GM18519 (cell line): ENCODE measurements around the gene FBXW7.

ENCODE experiments used
- ATAC-seq: cut with Tn5 transposase; IDR thresholded peaks from one replicate; pipeline ENCODE4 v1.9.1; 2021; ENCODE audit warnings: mild to moderate bottlenecking, moderate library complexity; ENCODE audit not compliant: unreplicated experiment, low FRiP score

FBXW7 gene

DNA sequence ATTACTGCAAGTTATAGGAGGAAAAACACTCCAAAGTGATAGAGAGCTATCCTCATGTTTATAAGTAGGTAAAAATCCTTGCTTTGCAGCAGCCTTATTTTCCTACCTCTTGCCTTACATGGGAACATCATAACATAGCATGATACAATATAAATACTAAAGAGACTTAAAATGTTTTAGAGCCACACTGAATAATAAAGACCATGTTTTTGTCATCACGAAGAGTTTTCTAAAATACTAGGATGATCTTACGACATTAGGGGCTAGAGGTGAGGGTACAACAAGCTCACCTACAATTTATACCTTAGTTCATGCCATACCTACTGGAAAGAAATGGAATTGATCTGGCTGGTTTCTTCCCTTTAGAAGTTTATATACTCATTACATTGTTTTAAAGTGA, 184.8 kb downstream of the FBXW7 start:
- no peak for ATAC-seq

DNA sequence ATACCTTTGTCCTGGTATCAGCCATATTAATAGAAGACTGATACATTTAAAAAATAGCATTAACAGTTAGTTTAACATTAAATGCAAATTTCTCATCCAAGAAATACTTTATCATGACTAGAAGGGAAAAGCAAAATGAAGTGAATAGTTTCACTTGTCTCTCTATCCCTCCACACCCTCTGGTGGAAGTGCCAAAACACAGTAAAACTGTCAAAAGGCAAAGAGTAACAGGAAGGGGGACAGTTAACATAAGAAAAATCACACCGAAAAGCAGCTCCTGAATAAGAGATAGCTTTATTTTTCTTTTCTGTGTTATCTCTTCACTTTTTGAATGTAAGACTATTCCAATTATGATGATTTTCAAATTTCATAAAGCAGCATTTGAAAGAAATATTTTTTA, 187.2 kb downstream of the FBXW7 start:
- ATAC-seq = no peak

DNA sequence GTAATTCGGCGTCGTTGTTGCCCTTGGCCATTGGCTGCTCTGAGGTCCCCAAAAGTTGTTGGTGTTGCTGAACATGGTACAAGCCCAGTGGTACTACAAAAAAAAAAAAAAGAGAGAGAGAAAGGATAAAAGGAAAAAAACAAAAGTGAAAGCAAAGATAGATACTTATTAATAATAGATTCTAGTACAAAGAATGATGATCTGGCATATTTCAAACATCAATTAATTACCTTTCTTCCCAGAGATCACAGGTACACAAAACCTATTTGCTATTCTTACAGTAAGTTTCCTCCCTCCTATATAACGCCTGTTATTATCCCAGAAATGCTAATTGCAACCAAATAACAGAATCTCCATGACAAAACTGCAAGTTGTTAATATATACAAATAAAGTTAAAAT, 188.9 kb downstream of the FBXW7 start:
- no peak for ATAC-seq

DNA sequence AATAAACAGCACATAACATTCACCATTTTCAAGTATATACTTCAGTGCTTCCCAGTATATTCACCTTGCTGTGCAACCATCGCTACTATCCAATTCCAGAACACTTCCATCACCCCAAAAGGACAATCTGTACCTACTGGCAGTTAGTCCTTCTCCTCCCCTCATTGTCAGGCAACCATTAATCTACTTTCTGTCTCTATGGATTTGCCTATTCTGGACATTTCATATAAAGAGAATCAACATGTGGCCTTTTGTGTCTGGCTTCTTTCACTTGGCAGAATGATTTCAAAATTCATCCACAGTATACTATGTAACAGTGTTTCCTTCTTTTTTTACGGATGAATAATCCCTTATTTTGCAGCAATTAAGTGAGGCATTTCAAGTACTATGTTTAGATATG, 189.4 kb downstream of the FBXW7 start:
- ATAC-seq = no peak

DNA sequence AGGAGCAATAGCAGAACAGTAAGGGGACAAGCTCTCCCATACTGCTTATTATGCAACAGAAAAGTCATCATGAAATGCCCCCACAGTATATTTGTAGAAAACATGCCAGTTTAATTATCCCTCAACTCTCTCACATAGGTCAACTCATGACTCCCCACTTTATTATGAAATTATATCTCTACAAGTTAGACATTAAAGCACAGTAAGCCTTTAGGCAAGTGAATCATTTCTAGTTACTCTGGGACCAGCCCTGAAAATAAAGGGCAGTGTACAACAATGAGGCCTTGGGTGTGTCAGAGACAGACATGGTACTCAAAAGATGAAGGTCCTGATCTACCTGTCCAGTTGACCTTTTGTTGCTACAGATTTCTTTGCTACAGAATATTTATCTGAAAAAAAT, 191.9 kb downstream of the FBXW7 start:
- ATAC-seq = no peak

DNA sequence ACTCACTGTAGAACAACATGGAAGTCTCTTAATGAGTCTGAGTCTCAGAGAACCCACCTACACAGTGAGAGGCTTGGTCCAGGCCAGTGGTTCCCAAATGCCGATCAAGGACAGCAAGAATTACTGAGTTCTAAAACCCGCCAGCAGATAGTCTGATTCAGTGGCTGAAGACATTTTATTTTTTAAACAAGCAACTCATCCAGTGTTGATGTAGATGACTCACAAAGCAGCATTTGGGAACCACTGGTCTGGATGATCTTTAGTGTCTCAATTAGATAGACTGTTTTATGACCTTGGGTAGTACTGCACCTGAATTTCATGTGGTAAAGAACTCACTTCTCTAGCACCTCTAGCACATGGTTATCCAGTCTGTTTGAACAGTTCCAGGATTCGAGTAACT, 193.6 kb downstream of the FBXW7 start:
- ATAC-seq = no peak

DNA sequence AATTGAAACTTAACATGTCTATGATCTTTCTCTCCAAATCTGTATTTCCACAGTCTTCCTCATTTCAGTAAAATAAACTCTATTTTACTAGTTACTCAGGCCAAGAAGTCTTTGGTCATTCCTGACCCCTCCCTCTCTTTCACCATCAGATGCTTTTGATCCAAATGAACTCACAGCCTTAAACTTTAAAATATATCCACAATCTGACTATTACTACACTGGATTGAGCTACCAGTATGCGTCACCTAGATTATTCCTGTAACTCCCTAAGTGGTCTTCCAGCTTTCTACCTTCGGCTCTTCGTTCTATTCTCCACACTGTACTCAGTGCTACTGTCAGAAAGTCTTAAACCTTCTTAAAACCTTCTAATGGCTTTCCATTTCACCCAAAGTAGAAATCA, 195.1 kb downstream of the FBXW7 start:
- ATAC-seq = no peak

DNA sequence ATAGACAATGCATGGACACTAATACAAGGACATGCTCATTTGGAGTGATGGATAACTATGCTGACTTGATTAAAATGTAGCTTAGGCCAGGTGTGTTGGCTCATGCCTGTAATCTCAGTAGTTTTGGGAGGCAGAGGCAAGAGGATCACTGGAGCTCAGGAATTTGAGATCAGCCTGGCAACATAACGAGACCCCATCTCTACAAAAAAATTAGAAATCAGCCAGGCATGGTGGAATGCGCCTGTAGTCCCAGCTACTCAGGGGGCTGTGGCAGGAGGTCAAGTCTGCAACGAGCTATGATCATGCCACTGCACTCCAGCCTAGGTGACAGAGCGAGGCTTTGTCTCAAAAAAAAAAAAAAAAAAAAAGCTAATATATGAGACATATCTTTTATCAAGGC, 196.3 kb downstream of the FBXW7 start:
- no peak for ATAC-seq

DNA sequence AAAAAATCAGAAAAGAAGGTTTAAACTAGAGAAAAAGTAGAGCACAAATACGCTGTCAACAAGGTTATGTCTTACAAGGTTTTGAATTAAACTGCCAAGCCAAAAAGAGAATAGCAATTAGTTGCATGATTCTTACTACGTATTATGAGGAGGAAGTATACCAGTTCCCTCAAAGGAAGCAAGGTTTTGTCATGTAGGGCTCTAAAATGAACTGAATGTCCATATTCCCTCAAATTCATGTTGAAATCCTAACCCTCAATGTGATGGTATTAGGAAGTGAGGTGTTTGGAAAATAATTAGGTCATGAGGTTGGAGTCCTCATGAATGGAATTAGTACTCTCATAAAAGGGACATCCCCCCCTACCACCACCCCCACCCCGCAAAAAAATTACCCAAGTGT, 201.0 kb downstream of the FBXW7 start:
- ATAC-seq = no peak

DNA sequence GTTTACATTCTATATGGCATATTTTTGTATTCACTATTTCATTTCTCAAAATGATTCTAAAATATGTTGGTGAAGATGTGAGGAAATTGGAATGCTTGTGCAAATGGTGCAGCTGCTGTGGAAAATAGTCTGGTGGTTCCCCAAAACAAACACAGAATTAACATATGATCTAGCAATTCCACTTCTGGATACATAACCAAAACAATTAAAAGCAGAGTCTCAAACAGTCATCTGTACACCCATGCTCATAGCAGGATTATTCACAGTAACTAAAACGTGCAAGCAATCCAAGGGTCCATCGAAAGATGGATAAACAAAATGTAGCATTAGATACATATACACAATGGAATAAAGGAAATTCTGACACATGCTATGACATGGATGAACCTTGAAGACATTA, 204.8 kb downstream of the FBXW7 start:
- no peak for ATAC-seq

DNA sequence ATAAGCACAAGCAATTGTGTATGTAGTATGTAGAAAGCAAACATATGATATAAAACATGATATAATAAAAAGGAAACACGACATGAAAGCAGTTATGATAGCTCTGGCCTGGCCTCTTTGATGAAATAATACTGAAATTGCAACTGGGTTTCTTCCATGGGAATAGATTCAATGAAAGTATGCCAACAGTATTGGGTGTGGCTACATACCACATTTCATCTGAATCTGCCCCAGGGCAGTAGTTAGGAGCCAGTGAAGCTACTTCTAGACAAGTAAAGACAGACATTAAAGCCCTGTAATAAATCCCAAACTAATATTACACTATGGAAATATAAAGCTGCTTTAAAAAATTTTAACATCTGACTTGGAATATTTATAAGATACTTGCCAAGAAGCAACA, 207.3 kb downstream of the FBXW7 start:
- no peak for ATAC-seq

DNA sequence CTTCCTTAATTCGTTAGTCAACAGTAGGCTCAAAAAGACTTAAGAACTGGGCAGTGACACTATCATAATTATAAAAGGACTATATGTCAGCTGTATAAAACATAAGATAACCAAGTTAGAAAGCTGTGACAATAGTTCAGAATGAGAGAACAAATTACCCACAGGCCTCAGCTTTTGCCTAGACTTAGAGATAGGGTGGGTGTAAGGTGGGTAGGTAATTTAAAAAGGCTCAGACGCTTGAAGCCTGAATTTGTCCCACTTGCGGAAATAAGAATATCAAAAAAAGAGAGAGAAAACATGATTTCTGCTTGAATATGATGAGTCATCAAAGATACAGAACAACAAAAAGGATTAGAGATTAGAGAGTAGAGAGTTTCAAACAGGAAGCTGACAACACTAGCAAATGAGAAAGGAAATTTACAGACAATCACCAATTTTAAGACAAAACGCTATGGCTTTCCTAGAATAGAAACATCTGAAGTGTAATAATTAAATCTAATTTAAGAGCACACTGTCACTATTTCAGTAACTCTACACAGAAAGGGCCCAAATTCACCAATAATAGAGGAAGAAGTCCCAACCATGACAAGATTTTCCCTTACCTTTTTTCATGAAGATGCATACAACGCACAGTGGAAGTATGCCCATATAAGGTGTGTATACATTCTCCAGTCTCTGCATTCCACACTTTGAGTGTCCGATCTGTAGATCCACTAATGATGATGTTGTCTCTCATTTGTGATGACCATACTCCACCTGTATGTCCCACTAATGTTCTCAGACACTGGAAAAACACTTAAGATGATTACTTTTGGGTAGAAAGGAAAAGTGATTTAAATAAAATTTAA, 208.1 kb downstream of the FBXW7 start:
- ATAC-seq = no peak

DNA sequence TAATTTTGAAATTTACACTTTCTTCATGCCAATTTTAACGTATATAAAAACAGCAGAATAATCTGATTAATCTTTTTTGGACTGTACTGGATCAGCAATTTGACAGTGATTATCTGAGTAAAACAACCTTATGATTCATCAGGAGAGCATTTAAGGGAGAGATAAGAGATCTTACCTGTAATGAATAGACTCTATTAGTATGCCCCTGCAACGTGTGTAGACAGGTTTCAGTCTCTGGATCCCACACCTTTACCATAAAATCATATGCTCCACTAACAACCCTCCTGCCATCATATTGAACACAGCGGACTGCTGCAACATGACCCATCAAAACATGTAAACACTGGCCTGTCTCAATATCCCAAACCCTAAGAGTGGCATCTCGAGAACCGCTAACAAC, 210.1 kb downstream of the FBXW7 start:
- no peak for ATAC-seq

DNA sequence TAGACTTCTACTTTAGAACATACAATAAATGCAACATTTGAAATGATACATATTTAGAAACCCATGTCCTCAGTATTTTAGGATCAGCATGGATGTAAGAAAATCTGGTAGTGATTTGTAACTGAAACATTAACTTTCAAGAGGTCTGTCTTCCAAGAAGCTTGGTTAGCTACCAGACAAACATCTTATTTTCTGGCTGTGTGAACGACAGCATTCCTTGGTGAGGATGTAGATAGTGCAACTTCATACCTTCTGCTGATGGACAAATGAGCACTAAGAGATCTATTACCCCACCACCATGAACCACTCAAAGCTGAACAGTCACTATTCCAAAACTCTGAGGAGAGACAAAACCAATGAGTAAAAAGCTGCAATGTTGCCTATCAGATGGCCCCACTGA, 212.7 kb downstream of the FBXW7 start:
- ATAC-seq = no peak

DNA sequence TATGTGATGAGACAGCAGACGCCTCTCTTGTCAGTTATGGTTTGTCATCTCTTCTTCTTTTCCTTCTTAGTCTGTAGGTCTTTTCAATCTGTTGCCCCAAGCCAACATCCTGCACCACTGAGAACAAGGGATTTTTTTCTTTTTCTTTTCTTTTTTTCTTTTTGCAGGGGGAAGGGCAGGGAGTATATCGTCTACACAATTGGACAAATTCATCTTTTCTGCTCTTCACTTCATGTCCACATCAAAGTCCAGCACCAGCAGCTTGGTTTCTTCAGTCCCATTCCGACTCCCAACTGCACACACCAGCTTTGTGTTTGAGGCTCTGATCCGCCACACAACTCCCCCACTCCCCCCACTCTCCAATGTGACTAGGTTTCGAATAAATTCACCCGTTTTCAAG, 213.2 kb downstream of the FBXW7 start:
- ATAC-seq = no peak

DNA sequence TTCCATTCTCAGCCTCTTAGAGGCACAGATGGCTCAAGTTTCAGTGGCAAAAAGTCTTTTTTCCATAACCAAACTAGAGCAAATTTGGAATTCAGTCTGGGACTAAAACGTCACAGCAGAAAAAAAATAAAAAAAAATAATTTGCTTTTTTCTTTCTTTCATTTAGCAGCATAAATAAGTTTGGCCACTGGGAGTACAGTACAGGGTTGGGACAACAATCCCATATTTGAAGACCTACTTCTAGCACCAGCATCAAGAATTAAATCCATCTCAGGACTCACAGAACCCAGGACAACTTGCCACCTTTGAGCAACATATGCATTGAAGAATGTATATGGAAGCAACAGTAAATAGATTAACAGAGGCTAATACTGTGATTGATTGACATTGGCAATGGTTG, 214.0 kb downstream of the FBXW7 start:
- ATAC-seq = no peak

DNA sequence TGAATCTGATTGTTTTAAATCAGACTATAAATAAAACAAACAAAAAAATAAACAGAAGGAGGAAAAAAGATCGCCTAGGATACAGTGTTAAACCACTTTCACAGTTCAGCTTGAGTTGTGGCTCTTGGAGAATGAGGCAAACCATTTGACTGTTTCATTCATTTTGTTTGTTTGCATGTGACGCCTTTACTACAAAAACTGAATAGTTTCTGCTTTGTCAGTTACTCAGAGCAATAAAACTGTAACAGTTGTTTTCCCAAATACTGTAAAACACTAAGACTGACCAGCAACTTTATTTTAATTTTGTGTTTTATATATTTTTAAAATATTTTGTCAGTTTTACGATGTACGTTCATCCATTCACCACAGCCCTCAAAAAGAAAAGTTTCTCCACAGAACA, 214.5 kb downstream of the FBXW7 start:
- no peak for ATAC-seq

DNA sequence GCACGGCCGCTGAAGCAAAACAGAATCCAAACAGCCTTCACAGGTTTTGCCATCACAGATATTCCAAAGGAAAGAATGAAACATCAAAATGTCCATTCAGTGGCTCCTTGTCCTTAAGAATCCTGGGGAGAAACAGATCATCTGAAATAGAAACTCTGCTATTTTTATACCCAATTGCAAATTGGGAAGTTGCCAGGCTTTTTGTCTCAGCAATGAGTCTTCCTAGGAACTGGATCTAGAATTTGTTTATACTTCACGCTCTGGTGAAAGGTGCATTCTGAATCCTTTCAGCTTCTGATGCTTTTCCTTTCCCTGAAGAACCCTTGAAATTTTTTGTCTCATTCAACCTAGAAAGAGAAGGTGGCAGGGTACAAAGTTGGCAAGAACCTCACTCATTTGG, 218.9 kb downstream of the FBXW7 start:
- ATAC-seq = no peak

DNA sequence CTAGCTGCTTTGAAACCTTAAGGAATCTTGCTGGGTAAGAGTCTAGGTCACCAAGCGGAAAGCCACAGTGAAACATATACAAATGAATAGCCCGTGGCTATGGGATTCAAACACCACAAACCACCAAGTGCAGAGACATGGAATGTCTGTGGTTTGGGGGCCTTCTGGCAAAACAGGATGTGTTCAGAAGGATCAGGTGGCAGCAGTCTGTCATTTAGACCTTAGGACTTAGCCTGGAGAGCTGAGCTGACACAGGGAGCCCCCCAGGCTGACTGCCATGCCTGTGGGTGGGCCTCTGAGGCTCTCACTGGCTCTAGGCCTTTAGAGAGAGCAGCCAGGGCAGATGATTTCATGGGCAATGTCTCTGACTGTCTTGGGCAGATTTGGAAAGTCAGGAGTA, 225.6 kb downstream of the FBXW7 start:
- ATAC-seq = no peak

DNA sequence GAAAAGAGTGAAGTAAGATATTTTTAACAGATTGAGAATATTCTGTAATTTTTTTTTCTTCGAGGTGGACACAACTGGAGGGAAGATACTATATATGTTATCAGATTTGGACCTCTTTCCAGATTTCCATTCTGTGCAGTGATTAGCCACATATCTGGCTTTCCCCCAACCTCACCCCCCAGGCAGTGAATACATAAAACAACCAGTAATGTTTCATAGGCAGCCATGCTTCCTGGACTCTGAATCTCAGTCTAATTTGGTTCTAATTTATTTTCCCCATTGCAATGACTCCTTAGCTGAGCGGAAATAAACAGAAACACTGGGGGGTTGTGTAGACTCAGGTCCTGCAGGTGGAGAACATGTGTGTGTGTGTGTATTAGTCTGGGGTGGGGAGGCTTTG, 226.5 kb downstream of the FBXW7 start:
- no peak for ATAC-seq

DNA sequence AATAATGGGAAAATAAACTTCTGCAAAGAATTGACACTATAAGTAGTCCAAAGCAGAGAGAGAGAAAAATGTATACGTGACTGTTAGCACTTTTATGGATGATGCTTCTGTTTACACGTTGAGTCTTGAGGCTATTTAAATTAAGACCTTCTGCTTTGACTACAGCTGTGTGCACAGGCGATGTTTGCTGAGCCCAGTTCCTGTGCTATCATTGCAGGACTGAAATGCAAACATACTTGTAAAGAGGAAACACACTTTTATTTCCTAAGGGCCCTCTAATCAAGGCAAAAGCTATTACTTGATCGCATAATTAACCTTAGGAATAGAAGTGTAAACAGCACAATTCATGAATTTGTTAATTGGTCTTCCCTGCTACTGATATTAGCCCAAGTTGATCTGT, 226.9 kb downstream of the FBXW7 start:
- no peak for ATAC-seq

DNA sequence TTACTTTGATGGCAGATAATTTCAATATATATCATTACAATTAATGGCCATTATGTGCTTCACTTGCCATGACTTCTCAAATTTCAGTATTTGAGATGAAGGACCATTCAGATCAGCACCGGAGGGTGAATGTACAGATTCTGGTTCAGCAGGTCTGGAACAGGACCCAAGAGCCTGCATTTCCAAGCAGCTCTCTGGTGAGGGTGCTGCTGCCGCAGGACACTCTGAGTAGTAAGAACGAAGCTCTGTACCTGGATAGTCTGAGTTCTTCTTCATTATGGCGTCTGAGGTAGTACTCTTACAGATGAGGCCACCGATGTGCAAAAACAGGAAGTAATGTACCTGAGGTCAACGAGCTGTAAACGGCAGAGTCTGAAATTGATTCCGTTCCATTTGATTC, 228.2 kb downstream of the FBXW7 start:
- no peak for ATAC-seq

DNA sequence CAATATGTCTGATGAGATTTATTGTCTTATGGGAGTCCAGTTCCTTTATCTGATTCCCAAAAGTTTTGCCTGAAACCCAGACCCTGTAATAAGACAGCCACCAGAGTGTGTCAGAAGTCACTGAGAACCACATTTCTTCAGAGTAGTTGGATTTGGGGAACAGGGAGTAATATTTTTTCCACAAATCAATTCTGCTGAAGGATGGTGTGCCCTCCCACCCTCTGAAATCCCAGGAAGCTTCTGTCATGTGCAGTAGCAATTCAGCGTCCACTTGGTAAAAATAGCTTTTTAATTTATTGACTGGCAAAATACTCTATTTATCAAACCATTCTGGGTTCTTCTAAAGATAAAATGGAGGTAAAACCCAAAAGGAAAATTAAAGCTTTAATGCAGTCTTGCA, 229.4 kb downstream of the FBXW7 start:
- ATAC-seq = no peak
